NCI-H2029 treated with DMSO at 0.1 percent for 48 hours (cell line): ENCODE results near the gene OR10H1.
"Not testable (repeated sequence)": the region's sequence is repeated elsewhere in the genome, so short reads cannot be mapped to it uniquely, and the experiment has no call there.

Experiments
- DNase-seq: peaks from one replicate; lab custom pipeline; 2025; lab: John Stamatoyannopoulos, UW

Gene OR10H1, protein sequence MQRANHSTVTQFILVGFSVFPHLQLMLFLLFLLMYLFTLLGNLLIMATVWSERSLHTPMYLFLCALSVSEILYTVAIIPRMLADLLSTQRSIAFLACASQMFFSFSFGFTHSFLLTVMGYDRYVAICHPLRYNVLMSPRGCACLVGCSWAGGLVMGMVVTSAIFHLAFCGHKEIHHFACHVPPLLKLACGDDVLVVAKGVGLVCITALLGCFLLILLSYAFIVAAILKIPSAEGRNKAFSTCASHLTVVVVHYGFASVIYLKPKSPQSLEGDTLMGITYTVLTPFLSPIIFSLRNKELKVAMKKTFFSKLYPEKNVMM

DNA sequence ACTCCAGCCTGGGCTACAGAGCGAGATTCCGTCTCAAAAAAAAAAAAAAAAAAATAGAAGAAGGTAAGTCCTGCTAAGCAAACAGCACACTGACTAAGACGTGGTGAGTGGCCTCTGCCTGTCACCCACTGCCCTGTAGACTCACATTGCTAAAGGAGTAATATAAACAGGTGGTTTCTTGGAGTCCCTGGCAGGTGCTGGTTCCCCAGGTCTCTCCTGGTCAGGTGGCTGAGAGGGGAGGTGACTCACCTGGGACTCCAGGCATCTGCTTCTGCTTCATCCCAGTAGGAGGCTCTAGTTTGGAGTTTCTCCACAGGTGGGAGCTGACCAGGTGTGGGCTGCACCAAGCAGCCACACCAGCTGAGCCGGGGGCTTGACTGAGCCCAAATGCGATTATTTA, at the start of gene OR10H1:
TSS of gene OR10H1 (minus strand) at position 359 of the 400 bp plus-strand sequence. CDS start 7,627 bp downstream, outside the sequence.
- DNase-seq, result no peak

DNA sequence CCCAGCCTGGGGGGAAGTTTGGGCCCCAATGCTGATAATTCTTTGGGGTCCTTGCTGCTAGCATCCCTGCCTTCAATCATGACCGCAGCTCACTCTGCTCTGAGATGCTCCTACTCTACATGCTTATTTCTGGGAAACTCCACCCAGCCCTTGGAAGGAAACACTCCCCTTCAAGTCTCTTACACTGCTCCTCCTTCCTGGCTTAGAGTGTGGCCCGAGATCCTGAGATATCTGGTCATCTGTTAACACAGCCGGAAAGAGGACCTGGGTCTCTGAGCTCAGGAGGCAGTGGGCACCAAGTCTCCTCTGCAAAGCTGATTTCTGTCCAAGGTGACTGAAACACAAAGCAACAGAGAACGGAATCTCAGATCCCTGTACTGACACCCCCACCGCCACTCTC, 49.4 kb upstream of the OR10H1 start:
- DNase-seq, result no peak

DNA sequence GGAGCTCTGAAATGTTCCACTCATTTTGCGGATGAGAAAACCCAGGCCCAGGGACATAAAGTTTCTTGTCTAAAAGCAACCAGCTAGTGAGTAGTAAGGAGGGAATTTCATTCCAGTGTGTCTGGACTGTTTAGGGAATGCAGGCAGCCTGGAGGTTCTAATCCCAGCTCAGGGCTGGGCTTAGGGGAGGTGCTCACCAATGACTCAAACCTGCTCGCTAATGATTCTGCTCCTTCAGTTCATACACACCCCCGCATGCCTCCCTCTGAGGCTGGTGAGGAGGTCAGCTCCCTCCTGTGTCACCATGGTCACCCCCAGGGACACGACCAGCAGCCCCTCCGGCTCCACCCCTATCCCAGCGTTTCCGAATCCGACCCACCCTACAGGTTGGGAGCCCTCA, 47.8 kb upstream of the OR10H1 start:
- DNase-seq, result no peak

DNA sequence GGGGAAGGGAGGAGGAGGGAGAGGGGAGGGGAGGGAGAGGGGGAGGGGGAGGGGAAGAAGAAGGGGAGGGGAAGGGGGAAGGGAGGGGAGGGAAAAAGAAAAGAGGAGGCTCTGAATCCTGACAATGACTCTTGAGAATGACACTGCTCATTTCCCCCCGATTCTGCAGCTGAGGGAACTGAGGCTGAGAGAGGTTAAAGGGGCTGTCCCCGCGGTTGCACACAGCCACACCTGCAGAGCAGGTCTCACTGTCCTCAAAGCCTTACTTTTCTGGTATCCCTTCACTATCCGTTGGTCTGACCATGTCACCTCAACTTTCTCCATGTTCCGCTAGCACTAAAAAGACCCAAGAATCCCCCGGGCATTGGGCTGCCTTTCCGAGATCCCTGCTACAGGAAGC, 47.0 kb upstream of the OR10H1 start:
- no peak for DNase-seq

DNA sequence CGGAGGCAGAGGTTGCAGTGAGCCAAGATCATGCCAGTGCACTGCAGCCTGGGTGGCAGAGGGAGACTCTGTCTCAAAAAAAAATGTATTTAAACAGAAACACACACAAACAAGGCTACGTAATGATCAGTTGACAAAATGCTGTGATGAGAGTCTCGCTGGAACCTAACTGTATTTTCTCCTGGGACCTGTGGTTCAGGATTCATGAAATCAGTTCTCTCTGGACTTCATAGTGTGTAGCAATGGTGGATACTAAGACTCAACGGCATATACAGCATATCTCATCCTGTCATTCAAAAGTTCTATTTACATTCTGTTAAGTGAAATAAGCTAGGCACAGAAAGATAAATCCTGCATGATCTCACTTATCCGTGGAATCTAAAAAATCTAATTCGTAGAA, 45.1 kb upstream of the OR10H1 start:
- DNase-seq, result no peak

DNA sequence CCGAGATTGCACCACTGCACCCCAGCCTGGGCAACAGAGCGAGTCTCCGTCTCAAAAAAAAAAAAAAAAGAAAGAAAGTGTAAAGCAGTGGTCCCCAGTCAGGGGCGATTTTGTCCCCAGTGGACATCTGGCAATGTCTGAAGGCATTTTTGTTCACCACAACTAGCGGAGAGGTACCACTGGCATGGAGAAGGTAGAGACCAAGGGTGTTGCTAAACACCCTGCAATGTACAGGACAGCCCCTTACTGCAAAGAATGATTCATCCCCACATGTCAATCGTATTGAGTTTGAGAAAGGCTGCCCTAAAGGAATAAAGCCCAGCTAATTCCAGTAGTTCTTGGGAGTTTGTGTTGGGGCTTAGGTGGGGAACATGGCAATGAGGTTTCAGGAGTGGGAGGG, 43.7 kb upstream of the OR10H1 start:
- DNase-seq, result no peak

DNA sequence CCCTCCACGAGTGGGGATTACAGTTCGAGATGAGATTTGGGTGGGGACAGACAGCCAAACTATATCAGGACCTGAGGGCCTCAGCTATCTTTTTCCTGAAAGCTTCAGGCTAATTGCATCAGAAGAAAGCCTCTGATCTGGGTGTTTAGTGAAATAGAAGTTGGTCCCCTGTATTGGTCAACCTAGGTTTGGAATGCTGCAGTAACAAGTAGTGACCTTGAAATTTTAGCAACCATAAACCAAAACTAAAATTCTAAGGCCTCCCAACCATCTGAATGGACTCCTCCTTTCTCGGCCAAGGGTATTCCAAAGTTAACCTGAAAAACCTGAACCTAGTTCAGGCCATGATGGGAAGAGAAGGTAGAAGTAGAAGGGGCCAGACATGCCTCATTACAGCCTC, 34.9 kb upstream of the OR10H1 start:
- DNase-seq, result no peak

DNA sequence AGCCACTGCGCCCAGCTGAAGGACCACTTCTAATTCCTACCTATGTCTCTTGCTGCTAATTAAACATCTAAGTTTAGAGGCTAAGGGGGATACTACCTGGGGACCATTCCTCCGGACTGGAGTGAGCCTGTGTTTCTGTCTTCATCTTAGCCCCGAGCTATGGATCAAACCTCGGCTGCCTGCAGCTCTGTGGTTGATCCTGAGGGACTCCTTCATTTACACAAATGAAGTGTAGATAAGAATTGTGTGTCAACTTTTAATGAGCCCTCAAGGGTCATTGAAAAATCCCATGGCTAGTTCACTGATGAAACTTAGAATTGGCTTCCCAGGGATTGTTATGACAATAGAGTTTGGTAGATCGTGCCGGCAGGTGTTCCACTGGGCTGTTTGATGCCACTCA, 31.5 kb upstream of the OR10H1 start:
- DNase-seq, result no peak

DNA sequence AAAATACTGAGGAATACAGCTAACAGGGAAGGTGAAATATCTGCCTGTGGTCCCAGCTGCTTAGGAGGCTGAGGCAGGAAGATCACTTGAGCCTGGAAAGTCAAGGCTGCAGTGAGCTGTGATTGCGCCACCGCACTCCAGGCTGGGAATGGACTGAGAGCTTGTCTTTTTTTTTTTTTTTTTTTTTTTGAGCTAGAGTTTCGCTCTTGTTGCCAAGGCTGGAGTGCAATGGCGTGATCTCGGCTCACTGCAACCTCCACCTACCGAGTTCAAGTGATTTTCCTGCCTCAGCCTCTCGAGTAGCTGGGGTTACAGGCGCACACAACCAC, 28.4 kb upstream of the OR10H1 start:
- peak; percentile 31 for DNase-seq

DNA sequence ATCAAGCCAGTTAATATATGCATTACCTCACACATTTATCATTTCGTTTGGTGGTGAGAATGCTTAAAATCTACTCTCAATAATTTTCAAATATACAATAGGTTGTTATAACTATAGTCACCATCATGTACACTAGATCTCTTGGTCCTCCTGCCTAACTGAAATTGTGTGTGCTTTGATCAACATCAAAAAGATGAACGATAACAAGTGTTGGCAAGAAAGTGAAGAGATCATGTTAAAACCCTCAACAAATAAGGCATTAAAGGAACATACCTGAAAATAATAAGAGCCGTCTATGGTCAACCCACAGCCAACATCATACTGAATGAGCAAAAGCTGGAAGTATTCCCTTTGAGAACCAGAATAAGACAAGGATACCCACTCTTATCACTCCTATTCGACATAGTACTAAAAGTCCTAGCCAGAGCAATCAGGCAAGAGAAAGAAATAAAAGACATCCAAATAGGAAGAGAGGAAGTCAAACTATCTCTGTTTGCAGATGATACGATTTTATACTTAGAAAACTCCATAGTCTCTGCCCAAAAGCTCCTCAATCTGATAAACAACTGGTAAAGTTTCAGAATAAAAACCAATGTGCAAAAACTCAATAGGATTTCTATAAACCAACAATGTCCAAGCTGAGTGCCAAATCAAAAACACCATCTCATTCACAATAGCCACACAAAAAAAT, 27.9 kb upstream of the OR10H1 start:
- DNase-seq, result peak; percentile 3

DNA sequence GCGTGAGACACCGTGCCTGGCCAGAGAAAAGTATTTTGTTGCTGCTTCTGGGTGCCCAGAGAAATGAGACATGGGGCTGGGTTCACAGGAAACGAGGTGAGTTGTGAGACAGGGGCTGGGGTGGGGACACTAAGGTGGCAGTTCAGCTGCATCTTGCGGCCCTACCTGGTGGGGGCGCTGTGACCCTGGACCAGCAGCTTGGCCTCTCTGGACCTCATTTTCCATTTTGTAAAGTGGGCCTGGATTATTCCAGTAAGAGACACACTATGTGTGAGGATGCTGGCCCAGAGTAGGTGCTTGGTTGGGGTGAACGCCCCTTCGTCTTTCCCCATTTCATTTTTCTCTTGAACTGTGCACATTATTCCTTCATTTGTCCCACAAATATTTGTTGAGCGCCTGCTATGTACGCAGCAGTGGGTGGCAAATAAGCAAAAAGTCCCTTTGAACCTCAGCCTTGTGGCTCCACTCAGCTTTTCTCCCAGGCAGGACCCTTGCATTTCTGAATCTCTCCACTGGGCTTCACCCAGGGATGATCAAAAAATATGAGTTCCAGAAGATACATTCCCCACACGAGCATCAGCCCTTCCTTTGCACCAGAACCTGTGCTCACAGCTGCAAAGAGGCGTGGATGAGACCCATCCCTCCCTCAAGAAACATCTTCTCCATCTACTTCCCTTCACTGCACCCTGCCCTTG, 26.6 kb upstream of the OR10H1 start:
- DNase-seq, result no peak

DNA sequence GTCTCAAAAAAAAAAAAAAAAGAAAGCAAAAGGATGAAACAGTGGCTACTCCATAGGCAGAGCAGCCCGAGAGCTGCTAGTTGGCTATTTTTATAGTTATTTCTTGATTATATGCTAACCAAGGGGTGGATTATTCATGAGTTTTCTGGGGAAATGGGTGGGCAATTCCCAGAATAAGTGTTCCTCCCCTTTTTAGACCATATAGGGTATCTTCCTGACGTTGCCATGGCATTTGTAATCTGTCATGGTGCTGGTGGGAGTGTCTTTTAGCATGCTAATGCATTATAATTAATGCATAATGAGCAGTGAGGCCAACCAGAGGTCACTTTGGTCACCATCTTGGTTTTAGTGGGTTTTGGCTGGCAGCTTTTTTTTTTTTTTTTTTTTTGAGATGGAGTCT, 25.4 kb upstream of the OR10H1 start:
- DNase-seq, result no peak

DNA sequence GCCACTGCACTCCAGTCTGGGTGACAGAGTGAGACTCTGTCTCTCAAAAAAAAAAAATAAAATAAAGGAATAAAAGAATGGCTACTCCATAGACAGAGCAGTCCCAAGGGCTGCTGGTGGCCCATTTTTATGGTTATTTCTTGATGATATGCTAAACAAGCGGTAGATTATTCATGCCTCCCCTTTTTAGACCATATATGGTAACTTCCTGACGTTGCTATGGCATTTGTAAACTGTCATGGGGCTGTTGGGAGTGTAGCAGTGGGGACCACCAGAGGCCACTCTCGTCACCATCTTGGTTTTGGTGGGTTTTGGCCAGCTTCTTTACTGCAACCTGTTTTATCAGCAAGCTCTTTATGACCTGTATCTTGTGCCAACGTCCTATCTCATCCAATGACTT, 24.4 kb upstream of the OR10H1 start:
- not testable (repeated sequence) for DNase-seq

DNA sequence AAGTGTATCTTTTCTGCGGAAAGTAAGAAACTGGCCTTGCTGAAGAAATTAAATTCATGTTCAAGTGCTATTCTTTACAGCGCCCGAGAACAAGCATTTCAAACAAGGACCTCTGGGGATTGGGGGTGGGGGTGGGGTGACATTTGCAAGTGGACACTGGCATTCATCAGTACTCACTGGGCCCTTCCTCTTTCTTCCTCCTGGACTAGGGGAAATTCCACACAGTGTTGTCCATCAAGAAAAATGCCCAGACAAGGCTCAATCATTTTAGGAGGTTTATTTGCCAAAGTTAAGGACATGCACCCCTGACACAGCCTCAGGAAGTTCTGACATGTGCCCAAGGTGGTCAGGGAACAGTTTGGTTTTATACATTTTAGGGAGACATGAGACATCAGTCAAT, 22.9 kb upstream of the OR10H1 start:
- no peak for DNase-seq

DNA sequence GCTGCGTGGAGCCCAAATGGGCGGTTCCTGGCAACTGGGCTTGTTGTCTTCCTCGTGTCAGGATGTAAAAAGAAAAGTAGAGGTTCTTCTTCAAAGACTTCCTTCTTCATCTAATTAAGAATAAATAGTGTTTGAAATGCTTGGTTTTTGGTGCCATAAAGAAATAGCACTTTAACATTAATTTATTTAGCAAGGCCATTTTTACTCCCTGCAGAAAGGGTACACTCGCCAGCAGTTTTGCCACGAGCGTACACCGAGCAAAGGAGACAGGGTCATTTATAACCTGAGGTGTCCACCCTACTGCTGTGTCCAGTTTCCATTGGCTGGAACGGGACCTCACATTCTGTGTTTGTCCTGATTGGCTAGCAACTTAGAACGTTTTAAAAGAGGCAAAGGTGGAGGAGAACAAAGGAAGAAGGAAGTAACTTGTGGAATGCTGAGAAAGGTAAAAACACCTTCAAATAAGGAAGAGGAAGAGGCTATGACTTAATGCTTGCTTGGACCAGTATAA, 21.8 kb upstream of the OR10H1 start:
- peak; percentile 89 for DNase-seq

DNA sequence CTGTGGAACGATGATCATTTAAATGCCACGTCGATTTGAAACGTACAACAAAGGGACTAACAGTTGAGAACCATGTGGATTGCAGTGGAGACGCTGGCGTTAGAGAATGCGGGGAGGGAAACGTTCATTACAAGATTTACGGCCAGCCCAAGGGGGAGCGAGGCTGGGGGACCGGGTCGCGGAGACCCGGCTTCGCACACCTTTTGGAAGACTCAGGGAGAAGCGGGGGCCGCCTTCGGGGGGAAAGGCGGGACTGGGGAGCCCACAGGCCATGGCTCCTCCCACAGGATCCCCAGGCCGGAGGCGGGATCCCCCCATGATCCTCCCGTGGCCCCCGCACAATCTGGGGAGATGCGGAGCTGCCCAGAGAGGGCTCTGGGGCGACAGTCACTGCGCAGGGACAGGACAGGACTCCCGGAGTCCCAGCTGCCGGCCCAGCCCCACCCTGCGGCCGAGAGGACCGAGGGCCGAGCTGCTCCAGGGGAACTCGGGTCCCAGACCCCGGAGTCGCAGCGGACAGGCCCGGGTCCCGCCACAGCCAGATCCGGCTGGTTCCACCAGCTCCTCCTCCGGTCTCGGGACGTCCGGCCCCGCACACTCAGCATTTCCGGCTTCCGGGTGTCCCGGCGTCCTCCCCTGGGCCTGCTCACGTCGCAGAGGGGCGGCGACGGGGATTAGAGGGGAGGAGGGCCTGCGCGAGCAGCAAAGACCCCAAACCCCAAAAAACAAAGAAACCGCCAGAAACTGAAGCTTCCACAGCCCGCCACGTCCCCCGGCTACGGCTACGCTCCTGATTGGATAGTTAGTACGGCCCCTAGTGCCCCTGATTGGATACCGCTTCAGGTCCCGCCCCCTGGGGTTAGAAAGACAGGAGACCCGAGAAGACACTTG, 21.1 kb upstream of the OR10H1 start:
- peak; percentile 93 for DNase-seq

DNA sequence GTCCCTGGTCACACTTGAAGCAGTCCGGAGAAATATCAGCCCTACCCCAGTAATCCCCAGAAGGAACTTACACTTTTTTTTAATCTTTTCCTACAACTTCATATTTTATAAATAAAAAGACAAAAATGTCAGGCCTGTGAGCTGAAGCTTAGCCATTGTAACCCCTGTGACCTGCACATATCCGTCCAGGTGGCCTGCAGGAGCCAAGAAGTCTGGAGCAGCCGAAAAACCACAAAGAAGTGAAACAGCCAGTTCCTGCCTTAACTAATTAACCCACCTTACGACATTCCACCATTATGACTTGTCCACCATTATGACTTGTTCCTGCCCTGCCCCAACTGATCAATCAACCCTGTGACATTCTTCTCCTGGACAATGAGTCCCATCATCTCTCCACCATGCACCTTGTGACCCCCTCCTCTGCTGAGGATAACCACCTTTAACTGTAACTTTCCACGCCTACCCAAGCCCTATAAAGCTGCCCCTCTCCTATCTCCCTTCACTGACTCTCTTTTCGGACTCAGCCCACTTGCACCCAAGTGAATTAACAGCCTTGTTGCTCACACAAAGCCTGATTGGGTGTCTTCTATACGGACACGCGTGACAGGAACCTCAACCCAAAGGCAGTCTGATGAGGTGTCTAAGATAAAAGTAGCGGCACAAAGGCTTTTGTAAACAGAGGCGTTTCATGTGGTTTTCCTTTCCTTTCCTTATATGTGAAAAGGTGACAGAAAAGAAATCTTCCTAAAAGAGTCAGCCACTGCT, 20.3 kb upstream of the OR10H1 start:
- DNase-seq, result peak; percentile 11

DNA sequence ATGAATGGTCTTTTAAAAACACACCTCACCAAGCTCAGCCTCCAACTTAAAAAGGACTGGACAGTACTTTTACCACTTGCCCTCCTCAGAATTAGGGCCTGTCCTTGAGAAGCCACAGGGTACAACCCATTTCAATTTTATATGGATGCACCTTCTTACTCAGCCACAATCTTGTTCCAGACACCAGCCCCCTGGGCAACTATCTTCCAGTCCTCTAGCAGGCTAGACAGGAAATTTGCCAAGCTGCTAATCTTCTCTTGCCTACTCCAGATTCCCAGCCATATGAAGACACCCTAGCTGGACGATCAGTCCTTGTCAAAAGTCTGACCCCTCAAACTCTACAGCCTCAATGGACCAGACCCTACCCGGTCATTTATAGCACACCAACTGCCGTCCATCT, 18.8 kb upstream of the OR10H1 start:
- not testable (repeated sequence) for DNase-seq

DNA sequence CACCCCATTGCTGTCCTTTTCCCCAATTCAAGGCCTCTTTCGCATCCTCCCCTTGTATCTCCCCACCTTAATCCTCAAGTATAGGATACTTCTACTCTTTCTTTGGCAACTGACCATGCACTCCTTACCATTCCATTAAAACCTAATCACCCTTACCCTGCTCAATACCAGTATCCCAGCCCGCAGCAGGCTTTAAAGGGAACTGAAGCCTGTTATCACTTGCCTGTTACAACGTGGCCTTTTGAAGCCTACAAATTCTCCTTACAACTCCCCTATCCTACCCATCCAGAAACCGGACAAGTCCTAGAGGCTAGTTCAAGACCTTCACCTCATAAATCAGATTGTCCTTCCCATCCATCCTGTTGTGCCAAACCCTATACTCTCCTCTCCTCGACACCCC, 16.2 kb upstream of the OR10H1 start:
- DNase-seq, result no peak

DNA sequence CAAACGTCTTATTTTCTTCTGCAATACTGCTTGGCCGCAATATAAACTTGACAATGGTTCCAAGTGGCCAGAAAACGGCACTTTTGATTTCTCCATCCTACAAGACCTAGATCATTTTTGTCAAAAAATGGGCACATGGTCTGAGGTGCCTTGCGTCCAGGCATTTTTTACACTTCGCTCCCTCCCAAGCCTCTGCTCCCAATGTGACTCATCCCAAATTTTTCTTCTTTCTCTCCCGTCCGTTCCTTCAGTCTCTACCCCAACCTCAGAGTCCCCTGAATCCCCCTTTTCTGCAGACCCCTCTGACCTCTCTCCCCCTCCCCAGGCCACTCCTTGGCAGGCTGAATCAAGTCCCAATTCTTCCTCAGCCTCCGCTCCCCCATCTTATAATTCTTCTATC, 14.3 kb upstream of the OR10H1 start:
- no peak for DNase-seq

DNA sequence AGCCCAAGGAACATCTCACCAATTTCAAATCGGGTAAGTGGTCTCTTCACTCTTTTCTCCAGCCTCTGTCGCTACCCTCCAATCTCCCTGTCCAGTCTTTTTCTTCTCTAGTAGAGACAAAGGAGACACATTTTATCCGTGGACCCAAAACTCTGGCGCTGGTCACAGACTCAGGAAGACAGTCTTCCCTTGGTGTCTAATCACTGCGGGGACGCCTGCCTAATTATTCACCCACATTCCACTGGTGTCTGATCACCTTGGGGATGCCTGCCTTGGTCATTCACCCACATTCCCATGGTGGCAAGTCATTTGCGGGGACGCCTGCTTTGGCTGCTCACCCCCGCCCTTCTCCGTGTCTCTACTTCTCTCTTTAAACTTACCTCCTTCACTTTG, 13.8 kb upstream of the OR10H1 start:
- DNase-seq, result no peak
